GM19452 (cell line): ENCODE results near the gene TMEM218.
A peak's percentile ranks its signal among the peaks of the same experiment; 100 is the strongest.

Experiments used
- ATAC-seq: cut with Tn5 transposase; IDR thresholded peaks from one replicate; pipeline ENCODE4 v1.9.1; 2021; ENCODE audit not compliant: unreplicated experiment

Gene TMEM218

GRCh38 chr11:125078016-125078415 lies 33.4 kb downstream of the TMEM218 start:
- ATAC-seq = no peak

GRCh38 chr11:125076378-125076945 lies 35.0 kb downstream of the TMEM218 start:
- ATAC-seq = no peak

GRCh38 chr11:125075900-125076317 lies 35.5 kb downstream of the TMEM218 start:
- no peak for ATAC-seq

- ATAC-seq = no peak
Measured at GRCh38 chr11:125075242-125075625, 36.2 kb downstream of the TMEM218 start.

- ATAC-seq = no peak
Measured at GRCh38 chr11:125074511-125075241, 36.8 kb downstream of the TMEM218 start.

GRCh38 chr11:125073616-125074483 lies 37.6 kb downstream of the TMEM218 start:
- ATAC-seq = no peak

- ATAC-seq = no peak
Measured at GRCh38 chr11:125072961-125073590, 38.4 kb downstream of the TMEM218 start.

- ATAC-seq = peak; percentile 75
Measured at GRCh38 chr11:125072218-125072960, 39.0 kb downstream of the TMEM218 start.

- ATAC-seq = no peak
Measured at GRCh38 chr11:125071846-125072217, 39.6 kb downstream of the TMEM218 start.

- ATAC-seq = no peak
Measured at GRCh38 chr11:125071435-125071834, 40.0 kb downstream of the TMEM218 start.

- peak; percentile 66 for ATAC-seq
Measured at GRCh38 chr11:125070699-125071254, 40.6 kb downstream of the TMEM218 start.

GRCh38 chr11:125069796-125070195 lies 41.6 kb downstream of the TMEM218 start:
- no peak for ATAC-seq

GRCh38 chr11:125069008-125069407 lies 42.4 kb downstream of the TMEM218 start:
- no peak for ATAC-seq

- no peak for ATAC-seq
Measured at GRCh38 chr11:125068368-125068767, 43.1 kb downstream of the TMEM218 start.

GRCh38 chr11:125064070-125064469 lies 47.4 kb downstream of the TMEM218 start:
- ATAC-seq = no peak

GRCh38 chr11:125063429-125064043 lies 47.9 kb downstream of the TMEM218 start:
- ATAC-seq = peak; percentile 17

GRCh38 chr11:125062931-125063428 lies 48.4 kb downstream of the TMEM218 start, which contains the start of gene SLC37A2:
Gene SLC37A2, plus strand, starts transcription at chr11:125063305. Its CDS starts 63 bp downstream, at chr11:125063368.
- ATAC-seq = peak; percentile 93

- no peak for ATAC-seq
Measured at GRCh38 chr11:125062218-125062930, 49.1 kb downstream of the TMEM218 start.

- no peak for ATAC-seq
Measured at GRCh38 chr11:125061281-125061680, 50.1 kb downstream of the TMEM218 start.
